ENCODE data around the gene PRKG2. TPM values are rescaled to one million over a fixed set of nuclear protein-coding genes. Genes with fewer than 3 reads are reported as not detected.

Gene PRKG2
- total and polyA plus RNA-seq, 7 donors: 0.01 to 0.28 TPM; not detected in 5

GRCh38 chr4:81211956-81212355 is 3.1 kb downstream of the PRKG2 start:
- Histone ChIP-seq H3K4me1 (no peaks in the 10 kb centered on the region), H3K36me3 (ENCODE audit: insufficient read depth in 1 of 2, low read depth in 1 of 2) (no peaks in the 10 kb centered on the region), H3K27me3 (ENCODE audit: insufficient read depth in 3 of 3, low read length in 2 of 3) (peaks cover 3 to 32% (median 11%) of the 10 kb centered on the region in 3 donors), H3K27ac (no peak overlapping the region), H3K4me3 (no peak overlapping the region), H3K9me3 (no peaks in the 10 kb centered on the region)
- WGBS, 3 donors: 59 to 71% (median 61%) methylated on average over 3 of the region's 3 CpGs
- no peak for TF ChIP-seq CTCF (IDR thresholded peaks at IDR 0.05)
- intact Hi-C loops (cut with DNase I): no loop called here
- no peak for ATAC-seq
- DNase-seq: no peak

GRCh38 chr4:81207828-81208227 is 7.2 kb downstream of the PRKG2 start:
- no peak for TF ChIP-seq CTCF (IDR thresholded peaks at IDR 0.05)
- no peak overlapping the region for H3K4me3 ChIP-seq
- no peak for DNase-seq
- intact Hi-C loops (cut with DNase I): no loop called here
- H3K27me3 ChIP-seq (ENCODE audit: insufficient read depth in 3 of 3, low read length in 2 of 3): peaks cover 0 to 5% (median 0%) of the 10 kb centered on the region in 3 donors
- H3K9me3 ChIP-seq: no peaks in the 10 kb centered on the region
- no peaks in the 10 kb centered on the region for H3K36me3 ChIP-seq (ENCODE audit: insufficient read depth in 1 of 2, low read depth in 1 of 2)
- no peaks in the 10 kb centered on the region for H3K4me1 ChIP-seq
- H3K27ac ChIP-seq: no peak overlapping the region
- ATAC-seq: no peak
- 56 to 86% (median 74%) methylated on average over 1 of the region's 1 CpG for WGBS, 3 donors

DNA sequence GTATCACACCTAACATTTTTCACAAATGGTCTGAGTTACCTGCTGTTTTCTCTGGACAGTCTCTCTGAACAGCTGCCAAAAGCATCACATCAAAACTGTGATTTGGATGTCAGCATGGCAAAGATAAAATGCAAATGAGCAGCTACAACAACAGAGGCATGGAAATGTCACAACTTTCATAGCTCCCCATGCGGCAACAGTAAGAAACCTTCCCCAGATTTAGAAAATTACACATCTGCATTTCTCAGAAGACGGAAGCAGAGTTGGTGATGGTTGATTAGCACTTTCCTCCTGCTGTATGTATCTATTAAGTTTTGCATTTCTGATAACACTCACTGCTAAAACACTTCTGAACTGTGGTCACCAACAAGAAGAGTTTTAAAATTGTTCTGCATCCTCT is 9.7 kb downstream of the PRKG2 start:
- intact Hi-C loops (cut with DNase I): no loop called here
- no peak for DNase-seq
- WGBS, 3 donors: 81 to 86% (median 85%) methylated on average over 2 of the region's 2 CpGs

DNA sequence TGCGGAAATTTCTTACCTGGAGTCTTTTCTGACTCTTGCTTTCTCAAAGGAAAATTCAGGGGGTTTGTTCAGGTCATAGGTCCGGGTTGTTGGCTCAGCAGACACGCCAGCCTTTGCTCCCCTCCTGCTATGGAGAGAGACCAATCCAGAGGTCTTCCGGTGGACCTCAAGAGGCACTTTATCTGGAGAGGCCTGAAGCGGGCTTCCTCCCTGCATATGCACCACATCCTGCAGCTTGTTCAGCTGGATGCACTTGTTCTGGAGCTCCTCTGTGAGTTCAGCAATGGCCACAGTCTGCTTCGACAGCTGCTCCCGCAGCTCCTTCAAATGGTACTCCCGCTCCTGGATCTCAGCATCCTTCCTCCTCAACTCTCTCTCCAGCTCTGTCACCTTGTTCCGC is 10.5 kb downstream of the PRKG2 start:
- 73 to 78% (median 73%) methylated on average over 9 of the region's 9 CpGs for WGBS, 3 donors
- DNase-seq (no peak), ATAC-seq (no peak)
- no peak for TF ChIP-seq CTCF (IDR thresholded peaks at IDR 0.05)
- H3K27ac ChIP-seq: no peak overlapping the region
- intact Hi-C loops (cut with DNase I): no loop called here
- H3K9me3 ChIP-seq: no peaks in the 10 kb centered on the region
- H3K27me3 ChIP-seq (ENCODE audit: insufficient read depth in 3 of 3, low read length in 2 of 3): no peaks in the 10 kb centered on the region
- H3K4me1 ChIP-seq: no peaks in the 10 kb centered on the region
- no peak overlapping the region for H3K4me3 ChIP-seq
- no peaks in the 10 kb centered on the region for H3K36me3 ChIP-seq (ENCODE audit: insufficient read depth in 1 of 2, low read depth in 1 of 2)

More for the DNA sequence above, 9.7 kb downstream of the PRKG2 start:
- Histone ChIP-seq H3K4me1 (no peaks in the 10 kb centered on the region), H3K27me3 (ENCODE audit: insufficient read depth in 3 of 3, low read length in 2 of 3) (no peaks in the 10 kb centered on the region), H3K36me3 (ENCODE audit: insufficient read depth in 1 of 2, low read depth in 1 of 2) (no peaks in the 10 kb centered on the region), H3K27ac (no peak overlapping the region), H3K4me3 (no peak overlapping the region), H3K9me3 (no peaks in the 10 kb centered on the region)
- no peak for ATAC-seq
- TF ChIP-seq CTCF (IDR thresholded peaks at IDR 0.05): no peak

GRCh38 chr4:81199831-81200230 is 15.2 kb downstream of the PRKG2 start:
- Histone ChIP-seq H3K27me3 (ENCODE audit: insufficient read depth in 3 of 3, low read length in 2 of 3) (no peaks in the 10 kb centered on the region), H3K9me3 (no peaks in the 10 kb centered on the region), H3K4me3 (no peak overlapping the region), H3K27ac (no peak overlapping the region), H3K36me3 (ENCODE audit: insufficient read depth in 1 of 2, low read depth in 1 of 2) (no peaks in the 10 kb centered on the region), H3K4me1 (no peaks in the 10 kb centered on the region)
- no peak for TF ChIP-seq CTCF (IDR thresholded peaks at IDR 0.05)
- intact Hi-C loops (cut with DNase I): no loop called here
- DNase-seq (no peak), ATAC-seq (no peak)
